ENCODE data around the gene HOXB13.

The HOXB13 gene

DNA sequence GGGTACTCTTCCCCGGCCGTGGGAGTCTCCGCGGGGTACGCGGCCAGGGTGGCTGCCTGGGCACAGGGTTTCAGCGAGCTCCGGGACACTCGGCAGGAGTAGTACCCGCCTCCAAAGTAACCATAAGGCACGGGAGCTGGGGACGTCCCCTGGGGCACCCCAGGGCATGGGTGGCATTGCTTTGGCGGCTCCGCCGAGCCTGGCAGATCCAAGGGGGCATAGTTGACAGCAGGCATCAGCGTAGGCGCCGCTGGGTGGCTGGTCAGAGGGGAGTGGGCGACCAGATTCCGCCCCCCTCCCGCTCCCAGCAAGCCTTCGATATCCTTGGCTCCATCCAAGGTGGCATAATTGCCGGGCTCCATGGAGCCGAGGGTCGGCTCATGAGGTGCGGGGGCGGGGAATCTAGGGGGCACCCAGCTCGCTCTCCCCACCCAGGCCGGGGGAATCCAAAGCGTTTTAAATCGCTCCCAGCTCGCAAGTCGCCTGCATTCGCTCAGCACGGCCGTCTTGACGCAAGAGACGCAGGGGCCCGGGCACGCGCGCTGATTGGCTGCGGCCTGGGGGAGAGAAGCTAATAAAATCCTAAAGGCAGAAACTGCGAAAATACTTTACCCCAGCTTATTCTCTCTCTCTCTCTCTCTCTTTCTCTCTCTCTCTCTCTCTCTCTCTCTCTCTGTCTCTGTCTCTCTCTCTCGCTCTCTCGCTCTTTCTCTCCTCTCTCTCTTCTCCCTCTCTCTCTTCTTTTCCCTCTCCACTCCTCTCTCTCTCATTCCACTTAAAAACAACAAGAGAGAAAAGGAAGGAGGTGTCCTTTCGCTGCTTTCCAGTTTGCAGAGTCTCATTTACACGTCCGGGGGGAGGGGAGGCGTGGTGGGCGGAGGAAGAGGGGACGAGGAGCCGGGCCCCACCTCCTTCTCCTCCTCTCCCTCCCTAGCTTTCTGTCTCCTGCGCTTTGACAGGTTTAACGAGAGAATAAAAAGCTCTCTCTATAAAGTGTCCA is at the start of gene HOXB13:
HOXB13 (minus strand) TSS at position 519 of the 1,000 bp plus-strand sequence; CDS start at position 362, 157 bp downstream.
- no peak for DNase-seq

DNA sequence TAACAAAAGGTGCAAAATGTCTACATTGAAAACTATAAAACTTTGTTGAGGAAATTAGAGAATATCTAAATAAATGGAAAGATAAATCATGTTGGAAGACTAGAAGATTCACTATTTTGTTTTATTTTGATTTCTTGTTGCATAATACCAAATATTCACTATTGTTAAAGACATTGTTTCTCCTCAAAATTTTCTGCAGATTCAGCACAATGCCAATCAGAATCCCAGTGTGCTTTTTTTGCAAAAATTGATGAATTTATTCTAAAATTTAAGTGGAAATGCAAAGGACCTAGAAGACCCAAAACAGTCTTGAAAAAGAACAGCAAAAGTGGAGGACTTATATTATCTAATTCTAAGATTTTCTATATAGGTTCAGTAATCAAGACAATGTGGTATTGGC is 48.1 kb upstream of the HOXB13 start:
- no peak for DNase-seq

DNA sequence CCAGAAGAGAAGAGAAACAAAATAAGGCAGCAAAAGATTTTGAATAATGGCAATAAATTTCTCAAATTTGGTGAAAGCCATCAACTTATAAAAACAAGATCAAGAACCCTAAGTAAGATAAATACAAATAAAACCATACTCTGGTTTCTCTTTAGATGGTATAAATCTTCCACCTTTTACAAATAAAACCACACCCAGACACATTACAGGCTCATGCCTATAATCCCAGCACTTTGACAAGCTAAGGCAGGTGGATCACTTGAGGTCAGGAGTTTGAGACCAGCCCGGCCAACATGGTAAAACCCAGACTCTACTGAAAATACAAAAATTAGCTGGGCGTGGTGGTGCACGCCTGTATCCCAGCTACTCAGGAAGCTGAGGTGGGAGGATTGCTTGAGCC is 44.7 kb upstream of the HOXB13 start:
- no peak for DNase-seq

DNA sequence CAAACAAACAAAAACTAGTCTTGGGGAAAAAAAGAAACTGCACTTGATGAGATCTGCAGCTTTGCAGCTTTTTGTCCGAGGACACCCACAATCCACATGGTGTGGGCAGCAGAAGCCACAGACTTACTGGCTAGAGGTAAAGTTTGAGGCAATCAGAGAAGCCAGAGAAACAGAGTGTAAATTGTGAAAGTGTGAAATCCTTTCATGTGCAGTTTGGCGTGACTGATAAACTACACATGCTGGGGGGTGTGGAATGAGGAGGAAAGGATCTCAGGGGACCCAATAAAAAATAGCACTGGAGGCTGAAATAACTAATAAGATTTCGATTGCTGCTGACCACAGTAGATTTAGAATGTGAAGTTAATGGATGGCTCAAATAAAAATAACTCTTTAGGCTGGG is 42.4 kb upstream of the HOXB13 start:
- no peak for DNase-seq

DNA sequence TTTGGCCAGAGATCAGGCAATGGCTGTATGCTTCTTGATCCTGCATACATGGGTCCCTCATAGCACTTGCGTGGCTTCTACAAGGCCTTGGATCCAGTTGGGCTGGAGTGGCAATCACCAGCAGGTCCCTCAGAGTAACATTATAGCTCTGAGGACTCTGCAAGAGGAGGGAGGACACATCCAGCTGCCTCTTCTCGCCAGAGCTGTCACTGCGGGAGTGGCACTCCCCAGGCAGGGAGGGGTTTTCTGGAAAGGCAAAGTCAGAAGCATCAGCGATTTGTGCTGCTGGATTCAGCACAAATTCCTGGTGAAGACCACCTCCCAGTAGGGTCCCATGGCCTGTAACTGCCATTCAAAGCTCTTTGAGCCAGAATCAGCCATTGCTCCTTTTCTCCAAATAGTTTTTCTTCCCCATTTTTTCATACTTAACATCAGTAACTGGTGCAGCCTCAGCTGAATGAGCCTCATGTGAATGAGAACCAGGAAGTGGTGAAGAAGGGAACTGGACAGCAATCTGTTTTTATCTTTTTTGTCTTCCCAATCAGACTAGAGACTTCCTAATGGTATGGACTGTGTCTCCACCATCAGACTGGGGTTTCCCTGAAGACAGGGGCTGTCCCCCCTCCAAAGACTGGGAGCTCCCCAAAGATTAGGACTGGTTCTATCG is 40.6 kb upstream of the HOXB13 start:
- DNase-seq, result peak in 1 of 14 donors; percentile 3

DNA sequence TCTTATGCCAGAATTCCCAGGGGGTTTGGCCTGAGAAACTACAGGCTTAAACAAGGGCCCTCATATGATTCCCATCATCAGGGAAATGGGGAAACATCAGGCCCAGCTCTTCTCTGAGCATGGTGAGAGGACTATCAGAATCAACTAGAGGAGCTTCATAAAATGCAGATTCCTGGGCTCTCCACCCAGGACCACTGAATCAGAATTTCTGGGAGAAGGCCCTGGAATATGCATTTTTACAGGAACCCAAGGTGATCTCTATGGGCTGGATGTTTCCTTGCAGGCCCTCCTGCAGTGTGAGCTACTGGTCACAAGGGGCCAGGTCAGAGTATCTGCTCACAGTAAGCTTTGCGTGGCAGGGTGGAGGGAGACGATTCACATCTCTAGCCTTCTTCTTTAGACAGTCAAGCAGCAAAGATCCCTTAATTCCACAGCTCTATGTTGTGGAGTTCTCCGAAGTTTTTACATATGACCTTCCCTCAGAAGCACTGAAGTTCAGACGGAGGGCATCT is 38.8 kb upstream of the HOXB13 start:
- DNase-seq, result no peak

DNA sequence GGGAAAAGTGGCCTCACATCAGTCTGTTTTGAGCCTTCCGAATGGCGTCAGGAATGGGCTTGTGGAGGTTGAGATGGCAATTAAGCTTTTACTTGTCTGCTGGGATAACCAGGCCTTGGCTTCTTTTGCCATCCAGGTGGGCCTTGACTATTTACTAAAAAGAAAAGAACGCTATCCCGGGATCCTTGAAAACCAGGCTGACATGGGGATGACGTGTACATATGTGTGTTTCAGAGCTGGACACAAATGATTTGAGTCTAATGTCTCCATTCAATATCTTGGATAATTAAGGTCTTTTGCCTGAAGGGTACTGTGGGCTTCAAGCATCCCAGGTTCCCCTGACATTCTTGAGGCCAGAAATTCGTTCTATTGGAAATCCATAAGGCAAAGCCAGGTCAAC is 32.6 kb upstream of the HOXB13 start:
- DNase-seq, result no peak

DNA sequence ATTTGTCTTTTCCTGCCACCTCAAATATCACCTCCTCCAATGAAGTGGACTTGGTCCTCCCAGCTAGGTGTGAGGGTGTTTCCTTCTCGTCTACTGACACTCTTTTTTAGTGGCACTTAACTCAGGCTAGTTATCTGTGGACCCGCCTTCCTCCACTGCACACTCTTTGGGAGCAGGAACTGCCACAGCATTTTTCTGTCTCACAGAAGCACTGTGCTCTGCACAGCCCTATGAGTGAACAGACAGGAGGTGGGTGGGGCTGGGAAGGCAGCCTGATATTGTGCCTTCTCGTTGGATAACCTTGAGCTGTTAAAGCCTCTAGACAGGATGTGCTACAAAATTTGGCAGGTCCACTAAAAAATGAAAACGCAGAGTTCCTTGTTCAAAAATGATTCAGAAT is 31.9 kb upstream of the HOXB13 start:
- no peak for DNase-seq

DNA sequence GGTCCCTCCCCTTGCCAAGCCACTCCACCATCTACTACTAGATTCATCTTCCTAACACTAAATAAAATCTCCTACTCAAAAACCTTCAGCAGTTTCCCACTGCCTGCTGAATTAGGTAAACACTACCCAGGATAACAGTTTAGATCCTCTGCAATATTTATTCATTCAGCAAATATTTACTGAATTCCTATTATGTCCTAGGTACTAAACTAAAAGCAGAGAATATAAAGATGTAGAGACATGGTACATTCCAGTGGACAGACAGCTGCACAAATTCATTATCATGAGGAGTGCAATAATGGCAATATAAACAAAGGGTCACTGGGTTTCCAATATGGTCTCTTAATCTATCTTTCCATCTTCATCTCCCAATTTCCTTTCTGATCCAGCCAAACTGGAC is 30.7 kb upstream of the HOXB13 start:
- no peak for DNase-seq

DNA sequence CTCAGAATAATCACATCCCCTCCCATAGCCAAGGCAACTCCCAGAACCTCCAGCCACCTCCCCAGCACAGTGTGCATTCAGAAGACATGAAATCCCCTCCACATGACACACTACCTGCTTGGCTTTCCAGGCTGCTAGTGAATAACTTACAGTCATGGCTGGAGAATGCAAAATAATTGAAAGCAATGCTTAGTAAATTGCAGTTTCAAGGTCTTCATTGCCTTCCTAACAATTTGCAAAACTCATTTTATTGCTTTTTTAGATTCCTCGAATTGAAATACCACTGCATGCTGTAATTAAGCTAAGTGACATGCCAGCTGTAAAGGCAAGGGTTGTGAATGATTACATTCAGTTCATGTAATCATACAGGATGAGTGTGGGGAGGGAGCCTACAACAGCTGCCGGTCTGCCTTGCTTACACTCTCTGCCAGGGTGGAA is 29.0 kb upstream of the HOXB13 start:
- no peak for DNase-seq

DNA sequence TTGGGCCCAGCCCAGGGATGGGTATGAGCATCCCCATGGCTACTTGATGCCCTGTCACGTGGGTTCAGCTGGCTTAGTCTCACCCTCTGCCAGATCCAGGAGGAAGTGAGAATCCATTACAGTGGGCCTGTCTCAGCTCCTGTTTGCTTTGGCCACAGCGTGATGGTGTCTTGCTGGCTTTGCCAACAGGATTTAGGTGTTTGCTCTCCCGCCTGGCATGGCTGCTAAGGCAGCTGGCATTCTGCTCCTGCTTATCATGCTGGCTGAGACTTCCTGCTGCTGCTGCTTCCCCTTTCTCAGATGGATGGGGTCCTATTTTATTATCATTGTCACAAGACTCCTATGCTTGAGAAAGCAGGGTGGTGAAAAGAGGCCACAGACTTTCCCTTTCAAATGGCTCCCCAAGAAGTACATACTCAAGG is 28.3 kb upstream of the HOXB13 start:
- no peak for DNase-seq

DNA sequence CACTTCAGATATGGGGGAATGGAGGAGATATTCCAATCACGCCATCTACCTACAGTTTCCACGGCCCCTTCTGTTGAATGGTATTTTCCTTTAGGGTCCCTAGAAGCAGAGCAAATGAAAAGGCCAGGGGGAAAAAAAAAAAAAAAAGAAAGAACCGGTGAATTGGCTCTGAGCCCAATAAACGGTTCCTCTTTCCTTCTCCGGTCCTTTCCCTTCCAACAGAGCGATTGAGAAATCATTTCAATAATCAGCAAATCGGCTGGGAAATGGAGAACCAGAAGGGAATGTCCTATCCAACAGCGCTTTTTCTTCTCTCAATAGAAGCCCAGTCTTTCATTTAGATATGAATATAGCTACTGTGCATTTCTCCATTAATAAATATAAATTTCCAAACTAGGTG is 26.8 kb upstream of the HOXB13 start:
- DNase-seq, result no peak

DNA sequence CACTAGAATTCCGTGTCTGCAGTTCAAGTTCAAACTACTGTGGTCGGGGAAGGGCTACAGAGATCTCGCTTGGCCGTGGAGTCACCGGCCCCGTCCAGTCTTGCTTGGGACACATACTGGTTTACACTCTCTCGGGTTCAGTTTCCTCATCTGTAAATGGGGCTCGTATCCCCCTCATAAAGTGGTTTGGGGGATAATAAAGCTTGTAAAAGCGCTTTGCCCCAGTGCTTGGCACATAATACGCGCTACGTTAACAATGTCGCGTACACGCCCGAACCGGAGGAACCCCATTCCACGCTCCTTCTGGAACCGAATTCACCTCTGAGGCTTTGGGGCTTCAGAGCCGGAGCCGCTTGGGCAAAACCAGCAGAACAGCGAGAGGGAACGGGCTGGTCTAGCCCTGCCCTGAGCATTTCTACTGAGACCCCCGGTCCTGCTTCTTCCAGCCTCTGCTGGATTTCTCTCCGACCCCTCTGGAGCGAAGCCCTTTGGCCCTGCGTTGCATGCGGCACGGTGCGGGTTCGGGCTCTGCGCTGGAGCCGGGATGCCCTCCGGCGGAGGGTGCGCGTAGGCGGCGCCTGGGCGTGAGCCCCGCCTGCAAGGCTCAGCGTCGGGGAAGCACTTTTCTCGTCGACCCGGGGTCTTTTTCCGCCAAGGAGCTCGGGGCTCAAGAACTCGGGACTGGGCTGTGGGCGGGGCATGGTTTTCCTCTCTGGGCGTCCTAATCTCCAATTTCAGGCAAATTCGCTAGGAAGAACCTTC is 26.1 kb upstream of the HOXB13 start:
- DNase-seq, result no peak

DNA sequence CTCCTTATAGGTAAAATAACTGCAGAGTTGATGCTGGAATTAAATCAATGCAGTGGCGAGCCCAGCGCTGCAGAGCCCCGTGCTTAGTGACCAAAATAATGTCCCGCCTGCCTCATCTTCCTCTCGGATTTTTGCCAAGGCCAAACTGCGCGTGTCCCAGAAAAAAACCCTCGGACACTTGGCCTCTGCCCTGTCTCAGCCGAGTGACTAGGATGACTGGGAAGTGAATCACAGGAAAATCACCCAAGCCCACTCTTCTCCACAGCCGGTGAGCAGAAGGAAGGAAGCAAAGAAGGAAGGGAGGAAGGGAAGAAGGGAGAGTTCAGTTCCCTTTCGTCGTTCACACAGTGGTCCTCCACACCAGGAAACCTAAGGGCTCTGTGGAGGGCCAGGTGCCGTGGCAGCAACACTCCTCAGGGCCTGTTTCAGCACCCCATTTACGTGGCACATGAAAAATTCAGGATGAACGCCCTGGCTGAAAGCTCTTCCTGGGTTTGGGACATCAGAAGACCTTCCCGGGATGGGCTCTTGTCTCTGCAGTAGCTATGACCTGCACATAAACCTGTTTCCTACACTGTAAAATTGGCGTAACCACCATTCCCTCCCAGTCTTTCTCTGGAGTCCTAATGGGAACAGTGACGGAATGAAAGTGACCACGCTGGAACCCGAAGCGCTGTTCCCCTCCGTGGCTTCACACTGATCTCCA is 25.4 kb upstream of the HOXB13 start:
- no peak for DNase-seq

DNA sequence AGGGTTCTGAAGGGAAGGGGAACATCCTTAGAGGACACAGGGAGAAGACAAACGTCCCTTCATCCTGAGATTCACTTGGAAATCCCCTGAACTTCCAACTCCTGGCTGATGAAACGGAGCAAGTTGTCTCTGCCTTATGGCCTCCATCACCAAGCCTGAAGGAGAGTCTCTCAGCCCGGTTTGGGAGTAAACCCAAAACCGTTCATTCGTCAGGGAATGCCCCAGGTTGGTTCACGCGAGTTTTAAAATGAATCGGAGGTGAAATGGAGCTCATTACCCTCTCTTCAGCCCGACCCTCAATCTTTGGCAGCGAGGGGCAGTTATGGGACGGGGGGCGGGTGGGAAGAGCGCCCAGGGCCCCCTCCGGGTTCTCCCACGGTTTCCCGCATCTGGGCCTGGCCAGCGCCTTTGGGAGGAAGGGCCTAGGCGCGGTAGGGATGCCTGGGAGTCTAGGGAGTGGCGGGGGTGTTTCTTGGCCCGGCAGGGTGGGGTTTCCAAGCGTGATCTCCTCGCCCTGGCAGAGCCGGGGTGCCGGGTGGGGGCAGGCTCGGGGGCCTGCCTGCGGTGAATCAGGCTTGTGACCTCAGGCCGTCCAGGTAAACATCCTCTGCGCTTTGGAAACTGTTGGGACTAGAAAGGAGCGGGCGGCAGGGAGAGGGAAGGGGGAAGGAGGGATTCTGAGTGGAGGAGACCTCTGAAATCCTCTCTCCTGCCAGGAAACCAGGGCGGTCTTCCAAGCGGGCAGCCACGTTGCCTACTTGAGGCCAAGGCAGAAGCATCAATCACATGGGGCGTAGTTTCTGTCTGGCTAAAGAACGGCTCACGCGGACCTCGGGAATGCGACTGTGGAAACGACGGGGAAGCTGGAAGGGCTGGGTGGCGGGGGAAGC is 24.1 kb upstream of the HOXB13 start:
- no peak for DNase-seq

DNA sequence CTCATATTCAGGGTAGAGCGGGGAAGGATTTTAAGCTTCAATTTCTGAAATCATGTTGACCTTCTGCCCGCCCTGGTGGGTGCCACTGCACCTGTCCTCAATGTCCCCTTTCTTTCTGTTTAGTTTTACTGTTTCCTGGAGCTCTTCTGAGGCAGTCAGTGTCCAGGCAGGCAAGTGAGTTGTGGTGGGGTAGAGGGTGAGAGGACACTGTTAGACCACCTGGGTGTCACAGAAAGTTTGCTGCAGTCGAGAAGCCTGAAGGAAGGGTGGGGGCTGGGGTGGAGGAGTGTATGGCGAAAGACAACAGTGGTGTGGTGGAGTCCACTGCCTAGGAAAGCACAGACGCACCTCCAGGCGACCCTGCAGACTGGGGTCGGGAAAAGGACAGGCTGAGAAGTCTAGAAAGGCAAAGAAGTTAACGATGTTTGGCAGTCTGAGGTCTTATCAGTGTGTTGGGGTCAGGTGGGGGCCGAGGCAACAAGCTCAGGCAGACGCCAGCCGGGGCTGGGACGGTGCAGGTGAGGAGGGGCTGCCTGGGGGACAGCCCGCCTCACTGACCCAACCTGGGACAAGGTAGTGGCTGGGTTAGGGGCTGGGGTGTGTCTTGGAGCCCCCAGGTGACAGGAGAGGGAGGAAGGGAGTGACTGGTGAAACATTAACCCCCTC is 23.3 kb upstream of the HOXB13 start:
- DNase-seq, result no peak

DNA sequence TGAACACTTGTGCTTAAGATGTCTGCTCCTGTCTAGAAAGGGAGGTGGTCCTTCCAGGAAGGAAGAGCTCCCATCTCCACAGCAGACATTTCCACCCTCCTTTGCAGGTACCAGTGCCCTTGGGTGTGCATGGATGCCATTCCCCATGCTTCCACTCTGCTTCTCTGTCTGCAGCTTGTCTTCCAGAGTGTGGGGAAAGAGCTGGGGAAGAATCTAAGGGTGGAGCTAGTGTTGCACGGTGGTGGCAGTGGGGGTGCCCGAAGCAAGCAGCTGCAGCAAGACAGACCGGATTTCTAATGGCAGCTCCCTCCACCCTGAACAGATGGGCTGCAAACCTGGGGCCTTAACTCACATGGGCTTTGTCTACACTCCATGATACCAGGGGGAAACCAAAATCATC is 22.6 kb upstream of the HOXB13 start:
- no peak for DNase-seq

DNA sequence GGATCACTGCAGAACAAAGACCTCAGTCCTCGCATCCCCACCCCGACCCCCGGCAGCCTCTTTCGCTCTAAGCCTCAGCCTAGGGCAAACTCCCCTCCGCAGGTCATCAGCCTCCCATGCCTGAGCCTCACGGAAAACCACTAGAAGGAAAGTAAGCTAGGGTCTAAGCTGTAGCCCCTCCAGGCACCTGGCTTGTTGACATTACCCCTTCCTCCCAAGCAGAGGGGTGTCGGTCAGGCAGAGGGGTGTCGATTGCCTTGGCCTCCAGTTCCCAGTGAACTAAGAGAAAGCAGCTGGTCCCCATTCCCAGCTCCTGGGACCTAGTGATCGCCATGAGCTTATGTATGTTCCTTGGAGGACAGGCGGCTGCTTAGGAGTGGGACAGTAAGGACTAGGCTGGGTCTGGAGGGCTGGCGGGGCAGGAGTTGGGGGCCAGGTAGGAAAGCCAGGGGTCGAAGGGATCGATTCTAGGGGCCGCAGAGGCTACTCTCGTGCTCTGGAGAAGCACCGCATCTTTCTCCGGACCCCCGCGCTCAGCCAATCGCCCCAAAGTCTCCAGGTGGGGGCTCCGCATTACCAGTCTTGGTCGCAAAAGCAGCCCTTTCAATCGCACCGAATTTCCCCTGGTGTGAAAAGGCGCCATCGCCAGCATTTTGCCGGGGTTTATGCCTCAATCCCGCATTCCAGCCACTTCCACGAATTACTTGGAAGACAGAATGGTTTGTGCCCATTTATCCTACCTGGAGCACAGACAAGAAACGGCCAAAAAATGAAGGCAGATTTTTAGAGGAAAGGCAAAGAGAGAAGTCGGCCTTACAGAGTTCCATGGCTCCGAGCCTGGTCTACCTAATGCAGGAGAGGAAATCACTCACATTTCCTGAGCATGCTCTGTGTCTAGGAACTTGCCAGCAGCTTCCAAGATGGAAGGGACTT is 21.3 kb upstream of the HOXB13 start:
- DNase-seq, result no peak
